ENCODE data around the gene C1orf105.
"Not testable (repeated sequence)": the region's sequence is repeated elsewhere in the genome, so short reads cannot be mapped to it uniquely, and the experiment has no call there.

C1orf105 gene

DNA sequence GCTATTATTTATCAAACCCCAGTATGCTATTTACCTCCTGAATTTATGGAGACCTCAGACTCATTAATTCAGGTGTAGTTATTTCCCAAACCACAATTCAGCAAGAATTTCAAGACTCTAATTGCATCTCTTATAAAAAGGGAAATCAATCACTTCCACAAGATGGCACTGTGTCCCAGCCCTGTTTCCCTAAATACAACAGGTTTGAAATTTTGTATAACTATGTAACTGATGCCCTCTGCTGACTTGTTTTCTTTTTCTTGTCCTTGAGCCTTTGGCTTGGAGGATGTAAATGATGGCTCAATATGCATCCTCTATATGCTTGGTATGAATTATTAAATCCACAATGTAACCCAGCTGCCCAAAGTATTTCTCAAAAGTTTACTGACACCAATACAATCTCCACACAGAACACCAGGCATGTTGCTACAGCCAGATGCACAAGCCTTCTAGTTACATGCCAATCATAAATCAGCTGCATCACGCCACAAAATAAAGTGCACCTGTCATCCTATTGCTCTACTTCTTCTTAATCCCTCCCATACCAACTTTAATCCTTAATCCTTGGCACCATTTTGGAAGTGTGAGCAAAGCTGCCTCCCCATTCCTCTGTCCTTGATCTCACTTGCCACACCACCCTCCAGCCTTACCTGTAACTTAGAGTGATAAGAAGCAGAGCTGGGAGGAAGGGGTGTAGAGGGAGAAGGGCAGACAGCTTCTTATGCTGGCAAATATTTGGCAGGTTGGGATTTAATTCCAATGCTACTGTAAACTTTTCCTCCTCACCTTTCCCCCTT lies 9.0 kb downstream of the C1orf105 start:
- DNase-seq (ENCODE audit: low read depth), result peak; percentile 80

DNA sequence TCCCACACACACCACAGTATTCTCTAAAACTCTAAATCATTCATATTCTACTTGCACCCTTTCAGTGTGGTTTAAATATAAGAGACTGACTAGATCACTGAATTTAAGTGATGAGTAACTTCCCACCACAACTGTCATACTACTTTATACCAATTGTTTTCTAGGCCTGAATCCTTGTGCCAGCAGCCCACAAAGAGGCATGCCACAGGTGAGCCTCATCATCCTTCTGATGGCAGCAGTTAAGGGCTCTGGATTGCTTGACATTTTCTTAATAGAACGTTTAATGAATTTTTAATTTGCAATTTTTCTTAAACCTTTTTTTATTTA lies 9.6 kb downstream of the C1orf105 start:
- no peak for DNase-seq (ENCODE audit: low read depth)

- DNase-seq (ENCODE audit: low read depth), result no peak
Observed at GRCh38 chr1:172431204-172431603, 10.7 kb downstream of the C1orf105 start.

DNA sequence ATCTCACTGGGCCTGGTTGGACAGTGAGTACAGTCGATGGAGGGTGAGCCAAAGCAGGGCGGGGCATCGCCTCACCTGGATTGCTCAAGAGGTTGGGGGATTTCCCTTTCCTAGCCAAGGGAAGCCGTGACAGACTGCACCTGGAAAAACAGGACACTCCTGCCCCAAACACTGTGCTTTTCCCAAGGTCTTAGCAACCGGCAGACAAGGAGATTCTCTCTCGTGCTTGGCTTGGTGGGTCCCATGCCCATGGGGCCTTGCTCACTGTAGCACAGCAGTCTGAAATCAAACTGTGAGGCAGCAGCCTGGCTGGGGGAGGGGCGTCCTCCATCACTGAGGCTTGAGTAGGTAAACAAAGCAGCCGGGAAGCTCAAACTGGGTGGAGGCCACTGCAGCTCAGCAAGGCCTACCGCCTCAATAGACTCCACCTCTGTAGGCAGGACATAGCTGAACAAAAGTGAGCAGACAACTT lies 11.3 kb downstream of the C1orf105 start:
- DNase-seq (ENCODE audit: low read depth), result no peak

DNA sequence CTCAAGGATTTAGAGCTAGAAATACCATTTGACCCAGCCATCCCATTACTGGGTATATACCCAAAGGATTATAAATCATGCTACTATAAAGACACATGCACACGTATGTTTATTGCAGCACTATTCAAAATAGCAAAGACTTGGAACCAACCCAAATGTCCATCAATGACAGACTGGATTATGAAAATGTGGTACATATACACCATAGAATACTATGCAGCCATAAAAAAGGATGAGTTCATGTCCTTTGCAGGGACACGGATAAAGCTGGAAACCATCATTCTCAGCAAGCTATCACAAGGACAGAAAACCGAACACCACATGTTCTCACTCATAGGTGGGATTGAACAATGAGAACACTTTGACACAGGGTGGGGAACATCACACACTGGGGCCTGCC lies 16.7 kb downstream of the C1orf105 start:
- DNase-seq (ENCODE audit: low read depth), result not testable (repeated sequence)

DNA sequence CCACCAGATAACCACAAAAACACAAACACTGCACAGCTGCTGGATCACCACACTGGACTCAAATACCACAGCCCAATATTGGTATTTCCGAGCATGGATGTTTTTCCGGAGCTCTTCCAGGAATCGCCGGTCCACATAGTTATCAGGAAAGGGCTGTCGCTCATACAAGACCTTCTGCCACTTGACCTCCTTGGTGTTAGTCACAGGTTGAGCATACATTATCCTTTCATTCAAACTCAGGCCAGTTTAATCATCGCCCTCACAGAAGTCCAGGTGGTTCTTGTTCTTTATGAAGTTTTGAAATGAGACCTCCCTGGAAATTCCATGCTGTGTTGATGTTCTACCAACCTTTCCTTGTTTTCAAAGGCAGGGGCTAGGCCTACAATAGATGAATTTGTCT lies 21.9 kb downstream of the C1orf105 start:
- DNase-seq (ENCODE audit: low read depth), result no peak

DNA sequence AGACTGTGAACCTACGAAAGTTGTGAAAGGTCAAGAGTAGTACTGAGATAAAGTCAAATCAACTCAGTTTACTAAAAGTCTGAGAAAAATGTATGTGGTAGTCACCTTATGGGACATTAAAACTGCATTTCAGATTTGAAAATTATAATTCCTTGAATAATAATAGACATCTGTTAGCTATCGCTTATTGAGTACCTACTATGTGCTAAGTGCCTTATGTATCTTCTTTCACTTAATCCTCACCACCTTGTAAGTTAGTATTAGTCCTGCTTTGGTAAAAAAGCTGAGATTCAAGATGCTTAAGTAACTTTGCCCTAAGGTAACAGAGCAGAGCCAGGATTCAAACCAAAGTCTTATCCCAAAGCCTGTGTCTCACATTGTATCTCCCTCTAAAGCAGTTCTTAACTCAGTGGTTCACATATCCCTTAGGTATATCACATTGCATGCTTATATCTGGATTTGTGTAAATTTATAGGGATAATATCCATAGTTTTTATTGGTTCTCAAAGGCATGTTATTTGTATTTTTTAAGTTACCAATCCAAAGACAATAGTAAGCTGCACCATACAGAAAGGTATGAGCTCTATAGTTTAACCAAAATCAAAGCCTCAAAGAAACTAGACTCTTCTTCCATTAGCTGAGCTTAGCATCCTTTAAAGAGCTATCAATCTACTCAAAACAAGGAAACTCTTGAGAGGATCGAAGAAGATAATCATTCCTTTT lies 22.5 kb downstream of the C1orf105 start:
- no peak for DNase-seq (ENCODE audit: low read depth)

DNA sequence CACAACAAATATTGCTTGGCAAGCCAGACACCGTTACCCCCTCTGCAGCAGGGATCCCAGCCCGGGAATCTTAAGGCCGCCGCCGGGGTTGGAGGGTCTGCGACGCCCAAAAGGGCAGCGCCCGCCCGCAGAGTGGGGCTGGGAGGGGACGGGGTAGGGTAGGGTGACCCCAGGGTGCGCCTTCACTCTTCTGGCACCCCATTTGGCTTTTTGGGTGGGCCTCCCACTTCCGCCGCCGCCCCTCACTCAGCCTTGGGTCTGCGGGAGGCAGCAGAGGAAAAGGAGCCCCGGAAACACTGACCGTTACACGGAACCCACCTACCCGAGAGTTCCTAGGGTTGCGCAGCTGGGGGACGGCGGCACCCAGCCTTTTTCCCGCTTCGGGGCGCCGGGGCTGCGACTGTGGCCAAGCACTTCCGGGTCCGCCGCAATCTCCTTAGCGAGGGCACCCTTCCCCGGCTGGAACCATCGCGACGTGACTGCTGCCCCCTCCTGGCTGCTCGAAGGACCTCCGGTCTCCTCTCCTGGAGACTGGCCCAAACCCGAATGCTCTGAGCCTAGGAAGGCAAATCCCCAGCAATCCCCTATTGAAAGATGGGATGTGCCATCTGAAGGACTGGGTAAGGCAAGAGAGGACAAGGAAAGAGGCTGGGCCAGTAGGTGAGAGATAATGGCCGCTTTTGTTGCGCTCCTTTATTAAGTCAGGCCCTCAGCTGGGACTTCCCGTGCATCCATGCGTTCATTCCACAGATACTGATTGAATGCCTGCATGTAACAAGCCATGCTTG lies 23.4 kb downstream of the C1orf105 start, which contains the start of gene PIGC:
Gene PIGC (minus strand): TSS at position 404 of the 788 bp plus-strand sequence. CDS start 1,447 bp downstream, outside the sequence.
- peak; percentile 93 for DNase-seq (ENCODE audit: low read depth)

DNA sequence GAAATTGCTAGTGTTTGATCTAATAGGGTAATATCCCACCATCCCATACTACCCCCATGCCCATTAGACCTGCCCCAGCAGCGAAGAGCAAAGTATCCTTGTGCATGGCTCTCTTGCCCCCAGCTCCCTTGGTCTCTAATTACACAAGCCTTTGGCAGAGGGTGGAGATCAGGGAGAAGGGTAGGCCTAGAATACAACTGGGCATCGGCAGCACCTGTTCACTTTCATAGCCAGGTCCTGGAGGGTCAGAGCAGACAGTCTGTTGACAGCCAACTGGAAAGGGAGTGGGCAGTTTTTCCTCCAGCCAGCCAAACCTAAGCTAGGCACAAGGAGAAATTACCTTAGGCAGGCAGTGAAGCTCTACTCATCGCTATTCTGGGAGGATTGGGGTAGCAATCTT lies 26.1 kb downstream of the C1orf105 start:
- no peak for DNase-seq (ENCODE audit: low read depth)

DNA sequence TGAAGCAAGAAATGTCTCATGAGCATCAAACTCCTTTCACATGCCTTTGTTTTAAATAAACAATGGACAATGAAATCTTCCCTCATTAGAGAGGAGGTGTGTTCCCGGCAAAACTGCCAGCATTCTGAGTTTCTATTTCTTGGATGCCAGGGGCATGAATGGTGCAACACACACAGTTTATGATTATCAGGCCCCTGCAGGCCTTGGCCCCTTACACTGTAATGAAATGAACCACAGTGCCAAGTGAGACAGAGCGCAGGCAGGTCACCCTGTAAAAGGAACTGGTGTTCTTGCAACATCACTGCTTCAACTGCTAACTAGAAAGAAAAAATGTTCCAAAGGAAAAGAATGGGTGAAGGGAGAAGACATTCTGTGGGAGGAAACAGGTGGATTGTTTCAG lies 27.2 kb downstream of the C1orf105 start:
- DNase-seq (ENCODE audit: low read depth), result no peak

DNA sequence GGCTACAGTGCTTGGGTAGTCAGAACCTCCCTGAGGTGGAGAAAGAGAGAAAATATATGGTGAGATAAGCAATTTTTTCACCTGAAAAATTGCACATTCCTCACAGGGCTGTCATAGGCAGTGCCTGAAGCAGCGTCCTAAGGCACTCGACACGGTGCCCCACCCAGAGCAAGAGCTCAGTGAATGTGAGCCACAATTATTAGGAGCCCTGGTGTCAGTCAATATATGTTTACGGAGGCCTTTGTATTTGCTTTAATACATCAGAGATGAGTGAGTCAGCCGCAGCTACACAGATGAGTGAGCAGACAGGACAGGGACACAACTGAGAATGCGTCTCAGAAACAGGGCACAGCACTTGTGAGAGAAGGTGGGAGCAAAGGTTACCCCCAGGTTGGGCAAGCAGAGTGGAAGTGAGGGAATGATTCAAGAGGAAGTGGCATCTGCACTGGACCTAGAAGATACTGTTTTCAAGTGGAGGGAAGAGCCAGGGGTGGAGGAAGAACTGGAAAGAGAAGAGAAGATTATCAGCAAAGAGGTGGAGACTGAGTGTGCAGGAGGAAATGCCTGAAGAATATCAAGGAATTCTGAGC lies 28.6 kb downstream of the C1orf105 start:
- peak; percentile 58 for DNase-seq (ENCODE audit: low read depth)

DNA sequence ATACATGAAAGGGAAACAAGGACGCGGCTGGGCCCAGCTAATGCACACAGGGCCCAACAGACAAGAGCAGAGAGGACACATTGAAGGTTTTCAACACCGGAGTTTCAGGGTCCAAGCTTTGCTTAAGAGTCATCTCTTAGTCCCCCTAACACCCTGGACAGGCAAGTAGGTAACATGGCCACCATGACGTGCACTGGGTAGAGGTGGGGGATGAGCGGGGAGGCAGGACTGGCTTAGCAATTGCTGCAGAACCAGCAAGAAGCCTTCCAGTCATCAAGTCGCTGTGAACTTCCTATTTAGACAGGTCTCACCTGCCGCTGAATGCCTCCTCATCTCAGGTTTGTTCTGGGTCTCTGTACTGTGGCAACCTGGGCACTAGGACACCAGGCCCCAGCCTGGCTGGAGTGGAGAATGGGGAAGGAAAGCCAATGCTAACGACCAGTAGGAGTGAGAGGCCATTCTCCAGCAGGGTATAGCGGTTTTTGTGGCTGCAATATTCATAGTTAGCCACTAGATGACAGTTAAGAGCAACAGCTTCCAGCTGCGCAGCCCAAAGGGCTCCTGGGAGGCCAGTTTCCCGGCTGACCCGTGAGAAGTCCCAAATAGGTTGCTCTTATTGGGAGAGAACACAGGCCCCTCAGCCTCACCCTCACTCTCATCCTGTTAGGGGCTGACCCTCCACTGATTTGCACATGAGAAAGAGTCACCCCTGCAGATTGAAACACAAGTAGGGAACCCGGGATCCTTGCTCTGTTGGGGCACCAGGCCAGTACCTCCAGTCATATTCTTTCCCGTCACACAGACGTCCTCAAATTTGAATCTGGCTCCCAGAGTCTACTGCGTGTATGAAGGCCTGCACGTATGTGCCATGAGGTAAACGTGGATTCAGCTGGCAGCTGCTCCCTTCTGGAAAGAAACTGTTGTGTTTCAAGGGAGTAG lies 29.4 kb downstream of the C1orf105 start:
- DNase-seq (ENCODE audit: low read depth), result peak; percentile 81

GRCh38 chr1:172450524-172450885 lies 30.0 kb downstream of the C1orf105 start:
- no peak for DNase-seq (ENCODE audit: low read depth)

- peak; percentile 63 for DNase-seq (ENCODE audit: low read depth)
Observed at GRCh38 chr1:172451002-172451443, 30.5 kb downstream of the C1orf105 start.

DNA sequence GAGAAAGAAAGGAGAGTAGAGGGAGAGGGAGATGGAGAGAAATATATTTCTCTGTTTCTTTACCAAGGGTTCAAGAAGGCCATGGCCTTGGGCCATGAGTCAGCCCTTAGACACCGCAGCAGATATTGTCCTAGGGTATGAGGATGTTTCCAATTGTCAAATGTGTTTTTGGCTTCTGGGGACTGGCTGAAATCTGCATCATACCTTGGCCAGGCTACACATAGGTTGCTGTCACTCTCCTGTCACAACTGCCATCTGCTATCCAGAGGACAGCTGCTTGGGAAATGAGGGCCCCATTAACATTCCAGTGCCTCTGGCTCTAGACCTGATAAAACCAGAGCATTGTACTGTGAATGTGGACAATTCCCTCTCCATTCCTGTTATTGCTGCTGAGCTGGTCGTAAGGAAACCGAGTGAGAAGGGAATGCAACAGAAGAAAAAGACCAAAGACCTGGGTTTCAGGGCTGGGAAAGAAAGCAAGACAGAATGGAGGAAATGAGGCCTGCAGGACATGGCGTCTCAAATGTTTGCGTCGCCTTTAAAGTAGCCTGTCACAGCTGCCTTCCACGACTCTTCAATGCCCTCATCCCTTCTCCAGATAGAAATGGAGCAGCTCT lies 32.2 kb downstream of the C1orf105 start:
- DNase-seq (ENCODE audit: low read depth), result no peak

DNA sequence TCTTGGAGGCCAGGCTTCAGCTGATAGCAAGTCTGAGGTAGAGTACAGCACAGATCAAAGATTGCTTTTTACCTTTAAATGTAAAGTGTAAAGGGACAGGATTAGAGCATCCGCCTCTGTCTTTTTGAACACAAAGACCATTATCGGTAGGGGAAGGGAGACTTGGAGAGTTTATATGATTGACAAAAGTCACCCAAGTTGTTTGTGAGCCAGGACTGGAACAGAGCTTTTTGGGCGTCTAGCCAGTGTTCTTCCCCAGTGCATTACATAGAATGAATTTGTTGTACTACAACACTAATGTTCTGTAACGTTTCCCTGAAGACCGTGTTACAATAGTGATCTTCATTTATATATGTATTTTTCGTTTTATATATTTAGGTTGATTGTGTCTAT lies 32.7 kb downstream of the C1orf105 start:
- DNase-seq (ENCODE audit: low read depth), result no peak

DNA sequence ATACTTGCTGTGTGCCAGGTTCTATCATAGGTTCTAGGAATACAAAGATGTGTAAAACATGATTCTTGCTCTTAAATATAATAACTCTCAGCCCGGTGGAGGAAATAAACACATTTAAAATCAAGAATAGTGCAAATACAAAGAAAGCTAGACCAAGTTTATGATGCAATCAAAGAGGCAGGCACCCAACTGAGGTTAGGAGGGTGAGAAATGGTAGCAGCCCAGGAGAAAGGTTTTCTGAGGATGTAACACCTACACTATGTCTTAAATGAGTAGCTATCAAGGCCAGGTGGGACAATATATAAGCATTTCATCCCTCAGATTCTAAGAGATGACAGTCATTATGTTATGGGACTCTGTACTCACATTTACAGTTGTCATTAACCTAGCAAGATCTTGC lies 33.1 kb downstream of the C1orf105 start:
- DNase-seq (ENCODE audit: low read depth), result no peak

DNA sequence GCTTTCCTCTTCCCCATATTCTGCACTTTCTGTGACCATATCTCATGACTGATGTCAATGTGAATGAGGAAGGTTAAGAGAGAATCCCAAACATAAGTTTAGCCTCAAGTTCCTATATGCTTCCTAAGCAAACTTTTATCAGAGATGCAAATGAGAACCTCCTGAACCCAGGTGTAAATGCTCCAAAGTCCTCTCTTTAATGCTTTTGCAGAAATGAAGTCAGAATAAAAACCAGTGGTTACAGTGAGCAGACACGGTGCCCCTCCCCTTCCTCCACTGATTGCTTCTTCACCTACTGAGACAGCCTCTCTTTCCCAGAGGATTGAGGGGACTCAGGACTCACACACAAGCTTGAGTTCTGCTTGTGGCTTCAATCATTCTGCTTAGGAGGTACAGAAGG lies 35.0 kb downstream of the C1orf105 start:
- no peak for DNase-seq (ENCODE audit: low read depth)

GRCh38 chr1:172456344-172456769 lies 35.9 kb downstream of the C1orf105 start:
- DNase-seq (ENCODE audit: low read depth), result no peak

DNA sequence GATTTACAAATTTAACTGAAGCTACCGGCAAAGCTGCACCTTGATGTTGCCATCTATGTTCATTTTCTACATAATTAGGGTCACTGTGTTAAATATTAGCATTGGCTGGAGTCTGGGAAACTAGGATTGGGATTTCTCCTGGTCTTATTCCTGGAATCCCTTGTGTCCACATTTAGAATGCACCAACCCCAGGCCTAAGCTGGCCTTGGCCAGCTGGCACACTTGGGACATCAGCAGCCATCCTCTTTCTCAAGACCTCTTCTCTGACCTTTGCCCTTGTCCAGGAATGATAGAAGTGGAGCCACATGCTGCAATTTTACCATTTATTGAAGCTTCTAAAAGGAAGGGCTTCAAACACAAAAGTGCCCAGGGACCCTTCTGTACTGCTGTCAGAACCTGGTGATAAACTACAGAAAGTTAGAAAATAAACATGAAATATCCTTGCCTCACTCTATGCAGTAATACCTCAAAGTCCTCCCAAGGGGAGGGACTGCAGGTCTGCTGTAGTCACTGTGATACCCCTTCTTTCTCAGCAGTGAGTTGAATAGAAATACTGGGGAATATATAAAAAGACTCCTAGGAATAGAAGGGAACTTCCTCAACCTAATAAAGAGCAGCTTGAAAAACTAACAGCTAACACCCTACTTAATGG lies 37.1 kb downstream of the C1orf105 start:
- no peak for DNase-seq (ENCODE audit: low read depth)
